K562 (cell line): ENCODE results near the gene STUB1. TPM values are rescaled to one million over a fixed set of nuclear protein-coding genes. Genes with fewer than 3 reads are reported as not detected.

Experiments used
- ATAC-seq: fragments of 200-7000 bp; cut with Tn5 transposase; 3 replicates; pipeline ENCODE4 v1.9.1; 2020; ENCODE audit warnings: moderate library complexity
- BruUV-seq: library from RNA; stranded (reverse); fragments of 400-500 nt; replicated peaks from 2 replicates; lab custom pipeline; 2021; lab: Mats Ljungman, UMichigan
- CTCF ChIA-PET: fragments of 300-600 bp; formaldehyde crosslinking; extraction: SDS; loops from one replicate; lab custom pipeline; 2021; ENCODE audit warnings: low intra/inter-chr PET ratio; lab: Yijun Ruan, JAX
- POLR2A ChIA-PET: fragments of 300-600, 350-650 bp; sonication (Branson Sonifier 250); formaldehyde crosslinking; extraction: SDS; loops from one replicate; lab custom pipeline; 2021; ENCODE audit warnings: antibody characterized with exemption, inconsistent platforms; lab: Yijun Ruan, JAX
- DNase-seq, 4 experiments: peaks; one replicate each; pipeline versions ENCODE4 v3.0.0 to v3.0.0-alpha.2; 2011 to 2018; ENCODE audit warnings: low spot score in 3 of 4, mixed read lengths in 3 of 4; ENCODE audit errors: extremely low read depth in 1 of 4
- FAIRE-seq: peaks from 2 replicates; lab custom pipeline; 2011; peaks lifted over from hg19 to GRCh38; lab: Jason Lieb, UNC
- H2AFZ ChIP-seq: 2 replicates; pipeline ENCODE4 v1.6.0; 2011; ENCODE audit warnings: low read depth, low read length, control low read depth, inconsistent platforms
- H3K27ac ChIP-seq: fragments of 200-600 bp; 3 replicates; pipeline ENCODE4 v1.8.0; 2011; ENCODE audit warnings: low read depth, mild to moderate bottlenecking, control low read depth, inconsistent platforms, low read length, moderate library complexity, mixed read lengths; ENCODE audit errors: extremely low read depth
- H3K27me3 ChIP-seq, 2 experiments: fragments of 300-600 bp in 1 of 2; 2 replicates in 1 of 2; 3 replicates in 1 of 2; pipeline versions ENCODE4 v1.6.0 to v1.8.0; 2011; ENCODE audit warnings: inconsistent platforms in 2 of 2, low read length in 2 of 2, mild to moderate bottlenecking in 1 of 2, mixed read lengths in 1 of 2, moderate library complexity in 1 of 2; ENCODE audit not compliant: control insufficient read depth in 2 of 2, insufficient read depth in 2 of 2
- H3K36me3 ChIP-seq: fragments of 300-600 bp; 3 replicates; pipeline ENCODE4 v1.8.0; 2011; ENCODE audit warnings: mild to moderate bottlenecking, low read length, inconsistent platforms; ENCODE audit not compliant: control insufficient read depth, insufficient read depth
- H3K4me1 ChIP-seq, 2 experiments: fragments of 200-600 bp in 1 of 2; replicated peaks in 1 of 2; 2 replicates in 1 of 2; 3 replicates in 1 of 2; pipeline versions ENCODE4 v1.5.1 to v1.8.0; 2011; ENCODE audit warnings: inconsistent platforms in 2 of 2, low read length in 2 of 2, mild to moderate bottlenecking in 1 of 2, mixed read lengths in 1 of 2, moderate library complexity in 1 of 2; ENCODE audit not compliant: control insufficient read depth in 2 of 2, insufficient read depth in 2 of 2
- H3K4me2 ChIP-seq: 2 replicates; pipeline ENCODE4 v1.6.1; 2011; ENCODE audit warnings: low read length, control low read depth, inconsistent platforms, mixed read lengths; ENCODE audit not compliant: insufficient read depth
- H3K4me3 ChIP-seq: fragments of 200-600 bp; sonication (generic), shearing (Covaris generic); 2 replicates; pipeline ENCODE4 v1.5.1; 2016; ENCODE audit warnings: control low read depth, inconsistent platforms
- H3K79me2 ChIP-seq: fragments of 200-600 bp; 3 replicates; pipeline ENCODE4 v1.8.0; 2011; ENCODE audit warnings: low read length, inconsistent platforms; ENCODE audit not compliant: control insufficient read depth, insufficient read depth
- H3K9ac ChIP-seq, 2 experiments: 2 replicates each; pipeline versions ENCODE4 v1.6.0 to v1.6.1; 2011; ENCODE audit warnings: low read depth in 2 of 2, low read length in 2 of 2, control low read depth in 1 of 2, inconsistent platforms in 1 of 2, mild to moderate bottlenecking in 1 of 2, mixed read lengths in 1 of 2; ENCODE audit not compliant: insufficient read depth in 1 of 2
- H3K9me1 ChIP-seq: one replicate; pipeline ENCODE4 v1.6.0; 2011; ENCODE audit warnings: inconsistent platforms, mild to moderate bottlenecking, low read length, moderate library complexity; ENCODE audit not compliant: control insufficient read depth, insufficient read depth
- H3K9me3 ChIP-seq: replicated peaks from 2 replicates; pipeline ENCODE4 v1.5.1; 2011; ENCODE audit warnings: low read depth, low read length, inconsistent platforms; ENCODE audit not compliant: control insufficient read depth, insufficient read depth
- H4K20me1 ChIP-seq: replicated peaks from 2 replicates; pipeline ENCODE4 v1.6.1; 2011; ENCODE audit warnings: low read length, inconsistent platforms, mixed read lengths; ENCODE audit not compliant: control insufficient read depth, insufficient read depth
- ASH1L ChIP-seq: fragments of 450-650 bp; IDR thresholded peaks from 2 replicates; pipeline ENCODE4 v1.6.1; 2018; ENCODE audit warnings: borderline replicate concordance, mild to moderate bottlenecking, low read depth; ENCODE audit not compliant: partially characterized antibody
- CEBPB ChIP-seq: fragments of 450-650 bp; IDR thresholded peaks from 2 replicates; pipeline ENCODE4 v1.6.1; 2016; ENCODE audit warnings: missing genetic modification characterization, missing compliant biosample characterization
- CTCF ChIP-seq, 3 experiments: IDR thresholded peaks in 2 of 3; conservative IDR thresholded peaks in 1 of 3; 2 replicates each; pipeline ENCODE4 v1.5.1; 2011 to 2012; ENCODE audit warnings: low read length in 3 of 3, mild to moderate bottlenecking in 3 of 3, control low read depth in 2 of 3, improper control_type of control experiment in 1 of 3, inconsistent platforms in 1 of 3, low read depth in 1 of 3, mixed read lengths in 1 of 3, moderate library complexity in 1 of 3; ENCODE audit not compliant: insufficient read depth in 2 of 3
- DIDO1 ChIP-seq: fragments of 450-650 bp; IDR thresholded peaks from 2 replicates; pipeline ENCODE4 v1.6.1; 2016; ENCODE audit warnings: low read depth, missing biosample characterization, missing genetic modification characterization
- HDAC1 ChIP-seq, 2 experiments: fragments of 450-650 bp; IDR thresholded peaks; 2 replicates each; pipeline ENCODE4 v1.6.1; 2016 to 2017; ENCODE audit warnings: inconsistent platforms in 1 of 2, mild to moderate bottlenecking in 1 of 2, moderate library complexity in 1 of 2
- JUNB ChIP-seq: fragments of 450-650 bp; formaldehyde crosslinking; conservative IDR thresholded peaks from 2 replicates; pipeline ENCODE4 v1.4.0; 2020; ENCODE audit warnings: mild to moderate bottlenecking
- KDM2B ChIP-seq: fragments of 250-450 bp; sonication (Bioruptor Pico); IDR thresholded peaks from 2 replicates; pipeline ENCODE4 v1.8.0; 2021; ENCODE audit warnings: mild to moderate bottlenecking, moderate library complexity
- LEF1 ChIP-seq: fragments of 450-650 bp; IDR thresholded peaks from 2 replicates; pipeline ENCODE4 v1.6.1; 2016; ENCODE audit warnings: mild to moderate bottlenecking
- MAX ChIP-seq: sonication (generic); formaldehyde crosslinking; IDR thresholded peaks from 2 replicates; pipeline ENCODE4 v1.9.0; 2022; ENCODE audit warnings: mild to moderate bottlenecking, missing genetic modification reagents
- MTA3 ChIP-seq: fragments of 450-650 bp; formaldehyde crosslinking; IDR thresholded peaks from 2 replicates; pipeline ENCODE4 v1.6.1; 2017; ENCODE audit warnings: mild to moderate bottlenecking, borderline replicate concordance
- NCOA1 ChIP-seq: fragments of 450-650 bp; IDR thresholded peaks from 2 replicates; pipeline ENCODE4 v1.6.1; 2016; ENCODE audit warnings: low read depth
- PHF8 ChIP-seq: fragments of 200-600 bp; sonication (generic); IDR thresholded peaks from 2 replicates; pipeline ENCODE4 v1.6.1; 2012; ENCODE audit warnings: mixed run types, mild to moderate bottlenecking, inconsistent platforms, low read length, moderate library complexity, borderline replicate concordance
- POLR2A ChIP-seq: fragments of 450-650 bp; conservative IDR thresholded peaks from 2 replicates; pipeline ENCODE4 v1.6.1; 2016
- POLR2G ChIP-seq: fragments of 200-400 bp; formaldehyde crosslinking; IDR thresholded peaks from 2 replicates; pipeline ENCODE4 v1.6.1; 2017; ENCODE audit warnings: low read depth, mild to moderate bottlenecking, antibody characterized with exemption, low read length, moderate library complexity
- RBM15 ChIP-seq: fragments of 200-400 bp; formaldehyde crosslinking; IDR thresholded peaks from 2 replicates; pipeline ENCODE4 v1.6.1; 2018; ENCODE audit warnings: mild to moderate bottlenecking, low read length, moderate library complexity; ENCODE audit not compliant: insufficient read depth
- ZBTB2 ChIP-seq: fragments of 450-650 bp; IDR thresholded peaks from 2 replicates; pipeline ENCODE4 v1.6.1; 2016; ENCODE audit warnings: antibody characterized with exemption
- ZNF311 ChIP-seq: fragments of 250-450 bp; sonication (Bioruptor Pico); IDR thresholded peaks from 2 replicates; pipeline ENCODE4 v1.4.0; 2020; ENCODE audit warnings: mild to moderate bottlenecking, moderate library complexity
- ZNF584 ChIP-seq: fragments of 200-800 bp; sonication (Bioruptor generic); IDR thresholded peaks from 2 replicates; pipeline ENCODE4 v1.6.1; 2016; ENCODE audit warnings: low read depth, mild to moderate bottlenecking, missing genetic modification characterization, missing compliant biosample characterization
- WGBS: fragments of 100-300 bp; shearing (Covaris generic); methylation state at CpG from one replicate; pipeline ENCODE4 v1.1.6; 2016; ENCODE audit warnings: low coverage, mixed read lengths; ENCODE audit not compliant: insufficient coverage; ENCODE audit errors: missing lambda C conversion rate; 5-methylcytosine and 5-hydroxymethylcytosine counted together
- in situ Hi-C: fragments of 300-500 bp; cut with MboI; formaldehyde crosslinking; loops from 4 replicates; pipeline ENCODE4 v1.15.0; 2018; ENCODE audit warnings: inconsistent platforms, mixed read lengths
- intact Hi-C: fragments of 100-400 bp; cut with micrococcal nuclease; formaldehyde crosslinking; loops from 2 replicates; pipeline ENCODE4 v1.14.2; 2022
- polyA plus RNA-seq, 8 experiments: library from polyadenylated mRNA; depleted of rRNA in 4 of 8; stranded (reverse) in 5 of 8; unstranded in 3 of 8; fragments of >200 nt; fragmentation: Nextera tagmentation in 2 of 8; fragmentation: Illumina TruSeq in 1 of 8; extraction: Ambion mirVana in 2 of 8; extraction: Trizol in 1 of 8; gene quantifications; 2 replicates each; pipeline versions ENCODE4 v1.2.1 to v1.2.3, GENCODE V29; 2011 to 2014; ENCODE audit warnings: inconsistent platforms in 1 of 8, missing spikeins in 1 of 8
- total RNA-seq, 7 experiments: library from RNA; depleted of rRNA in 6 of 7; stranded (reverse); fragments of >200 nt in 6 of 7; fragmentation: Illumina TruSeq in 2 of 7; extraction: Trizol in 2 of 7; gene quantifications; 2 replicates each; pipeline versions ENCODE4 v1.2.1 to v1.2.3, GENCODE V29; 2011 to 2021; ENCODE audit warnings: low replicate concordance in 1 of 7

The STUB1 gene
- total and polyA plus RNA-seq, 9 of the 15 experiments (the other 6 are each of a cell fraction or from before 2014, with no cell fraction given), result 10.6 to 251 (median 152) TPM

- in situ Hi-C loops, result no loop called here
- peak overlapping the region; percentile 20; the same call in 1 of the 2 replicates for H3K4me3 ChIP-seq
- no peaks in the 10 kb centered on the region for H3K36me3 ChIP-seq
- H2AFZ ChIP-seq, result peak overlapping the region; percentile 95
- H3K27me3 ChIP-seq, result no peaks in the 10 kb centered on the region
- FAIRE-seq, result no peak
- no peaks in the 10 kb centered on the region for H3K9me1 ChIP-seq
- BruUV-seq, result no TSS peak
- no peak for DNase-seq
- H3K4me1 ChIP-seq, result peaks cover 2 to 92% of the 10 kb centered on the region in 2 experiments; a peak in 4 of 5 replicates
- H3K79me2 ChIP-seq, result no peaks in the 10 kb centered on the region; the same call in 2 of the 3 replicates
- H3K4me2 ChIP-seq, result peak overlapping the region; percentile 78
- H3K9ac ChIP-seq, result peak overlapping the region; percentile 70 to 95; a peak in 3 of 4 replicates
- H4K20me1 ChIP-seq, result no peaks in the 10 kb centered on the region
- 47% methylated on average over 31 of the region's 35 CpGs for WGBS
- H3K27ac ChIP-seq, result peak overlapping the region; percentile 66; the same call in 2 of the 3 replicates
- ChIA-PET POLR2A (interaction anchor here (0.6 kb wide), 1 partner anchor 10 kb away, joined by 3 read pairs; no protein-coding TSS in a partner anchor), CTCF (interaction anchor here (0.6 to 1.9 kb wide), 2 partner anchors 82 to 504 kb away, joined by 3 to 8 read pairs; no protein-coding TSS in a partner anchor)
- H3K9me3 ChIP-seq, result no peaks in the 10 kb centered on the region
- intact Hi-C loops, result loop anchor here (2.0 to 10.0 kb wide), 2 partner anchors 73 to 267 kb away; partner anchors contain the start of gene NME4
- peak; percentile 36 for ATAC-seq
- TF ChIP-seq JUNB (CRISPR knock-in tag) (no peak), RBM15 (no peak), POLR2G (peak; percentile 4; the same call in 1 of the 2 replicates), ASH1L (no peak), CTCF (IDR thresholded peaks at IDR 0.05 in 2 of 3, conservative IDR thresholded peaks at IDR 0.05 in 1 of 3; ENCODE audit: insufficient read depth in 2 of 3, low read depth in 1 of 3, low read length in 3 of 3) (peak in 1 of 3 experiments; percentile 24; a peak in 1 of 6 replicates), ZBTB2 (no peak), MAX (CRISPR knock-in tag) (peak; percentile 50; the same call in 1 of the 2 replicates), CEBPB (tag) (no peak), ZNF311 (no peak), LEF1 (no peak), ZNF584 (CRISPR knock-in tag) (no peak), NCOA1 (no peak), MTA3 (peak; percentile 29; the same call in 1 of the 2 replicates), HDAC1 (IDR thresholded peaks at IDR 0.05) (peak in 1 of 2 experiments; percentile 30; a peak in 1 of 4 replicates), PHF8 (peak; percentile 54; the same call in 1 of the 2 replicates), KDM2B (CRISPR knock-in tag) (no peak), DIDO1 (tag) (no peak), POLR2A (peak; percentile 61; the same call in 1 of the 2 replicates)
These were observed 18.9 kb upstream of the STUB1 start for GRCh38 chr16:661184-661821.
